Gastroesophageal sphincter (tissue), 3 donors: Measurements from ENCODE around the gene RNF212.

Experiments used
- POLR2A ChIP-seq, 2 donors: fragments of 450-650 bp; IDR thresholded peaks; one replicate each; pipeline ENCODE4 v1.6.1; 2017; ENCODE audit warnings: antibody characterized with exemption in 2 of 2, mild to moderate bottlenecking in 2 of 2, moderate library complexity in 1 of 2
- POLR2AphosphoS5 ChIP-seq: sonication (generic); formaldehyde crosslinking; IDR thresholded peaks from one replicate; pipeline ENCODE4 v1.6.1; 2017; ENCODE audit warnings: antibody characterized with exemption
- TF ChIP-seq, protein P1 (sequence below), 4 experiments: fragments of 200-600 bp in 2 of 4; fragments of 450-650 bp in 2 of 4; sonication (generic) in 1 of 4; IDR thresholded peaks; one replicate each; pipeline ENCODE4 v1.5.1; 2017 to 2019; ENCODE audit warnings: antibody characterized with exemption in 4 of 4, mild to moderate bottlenecking in 2 of 4, moderate library complexity in 2 of 4

GRCh38 chr4:1051472-1051871, 61.9 kb downstream of the RNF212 start:
- TF ChIP-seq, protein P1, sequence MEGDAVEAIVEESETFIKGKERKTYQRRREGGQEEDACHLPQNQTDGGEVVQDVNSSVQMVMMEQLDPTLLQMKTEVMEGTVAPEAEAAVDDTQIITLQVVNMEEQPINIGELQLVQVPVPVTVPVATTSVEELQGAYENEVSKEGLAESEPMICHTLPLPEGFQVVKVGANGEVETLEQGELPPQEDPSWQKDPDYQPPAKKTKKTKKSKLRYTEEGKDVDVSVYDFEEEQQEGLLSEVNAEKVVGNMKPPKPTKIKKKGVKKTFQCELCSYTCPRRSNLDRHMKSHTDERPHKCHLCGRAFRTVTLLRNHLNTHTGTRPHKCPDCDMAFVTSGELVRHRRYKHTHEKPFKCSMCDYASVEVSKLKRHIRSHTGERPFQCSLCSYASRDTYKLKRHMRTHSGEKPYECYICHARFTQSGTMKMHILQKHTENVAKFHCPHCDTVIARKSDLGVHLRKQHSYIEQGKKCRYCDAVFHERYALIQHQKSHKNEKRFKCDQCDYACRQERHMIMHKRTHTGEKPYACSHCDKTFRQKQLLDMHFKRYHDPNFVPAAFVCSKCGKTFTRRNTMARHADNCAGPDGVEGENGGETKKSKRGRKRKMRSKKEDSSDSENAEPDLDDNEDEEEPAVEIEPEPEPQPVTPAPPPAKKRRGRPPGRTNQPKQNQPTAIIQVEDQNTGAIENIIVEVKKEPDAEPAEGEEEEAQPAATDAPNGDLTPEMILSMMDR (IDR thresholded peaks at IDR 0.05): no peak
- TF ChIP-seq POLR2A (IDR thresholded peaks at IDR 0.05) (no peak), POLR2AphosphoS5 (no peak)
